ENCODE measurements around the gene SUPT4H1.

The SUPT4H1 gene

DNA sequence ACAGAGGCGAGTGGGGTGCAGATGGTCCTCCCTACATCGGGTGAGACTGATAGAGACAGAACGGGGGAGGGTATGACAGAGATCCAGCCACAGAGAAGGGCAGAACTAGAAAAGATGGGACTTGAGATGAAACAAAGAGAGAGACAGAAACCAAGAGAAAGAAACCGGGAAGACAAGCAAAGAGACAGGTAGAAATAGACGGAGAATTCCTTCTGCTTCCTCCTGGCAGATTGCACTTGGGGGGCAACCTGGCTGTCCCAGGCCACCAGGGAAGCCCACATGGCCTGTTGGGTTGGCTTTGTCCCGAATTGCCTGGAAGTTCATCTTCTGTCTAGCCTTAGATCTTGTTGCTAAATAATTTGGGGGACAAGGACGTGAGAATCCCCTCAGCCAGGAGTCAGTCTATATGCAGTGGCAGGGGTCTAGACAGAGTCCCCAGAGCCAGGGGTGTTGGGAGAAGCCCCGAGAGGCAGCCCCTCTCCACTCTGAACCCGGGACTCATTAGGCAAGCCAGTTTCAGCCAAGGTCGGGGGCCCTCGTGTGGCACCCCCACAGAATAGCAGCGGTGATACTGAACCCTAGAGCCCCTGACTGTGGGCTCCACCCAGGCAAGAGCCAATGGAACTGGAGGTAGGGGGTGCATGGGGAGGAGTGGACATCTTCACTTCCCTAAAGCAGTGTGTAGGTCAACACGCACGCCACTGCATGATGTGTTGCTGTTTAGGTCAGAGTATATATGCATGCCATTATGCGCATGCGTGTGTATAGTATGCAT is 22.8 kb downstream of the SUPT4H1 start:
- DNase-seq (ENCODE audit: low spot score): no peak

DNA sequence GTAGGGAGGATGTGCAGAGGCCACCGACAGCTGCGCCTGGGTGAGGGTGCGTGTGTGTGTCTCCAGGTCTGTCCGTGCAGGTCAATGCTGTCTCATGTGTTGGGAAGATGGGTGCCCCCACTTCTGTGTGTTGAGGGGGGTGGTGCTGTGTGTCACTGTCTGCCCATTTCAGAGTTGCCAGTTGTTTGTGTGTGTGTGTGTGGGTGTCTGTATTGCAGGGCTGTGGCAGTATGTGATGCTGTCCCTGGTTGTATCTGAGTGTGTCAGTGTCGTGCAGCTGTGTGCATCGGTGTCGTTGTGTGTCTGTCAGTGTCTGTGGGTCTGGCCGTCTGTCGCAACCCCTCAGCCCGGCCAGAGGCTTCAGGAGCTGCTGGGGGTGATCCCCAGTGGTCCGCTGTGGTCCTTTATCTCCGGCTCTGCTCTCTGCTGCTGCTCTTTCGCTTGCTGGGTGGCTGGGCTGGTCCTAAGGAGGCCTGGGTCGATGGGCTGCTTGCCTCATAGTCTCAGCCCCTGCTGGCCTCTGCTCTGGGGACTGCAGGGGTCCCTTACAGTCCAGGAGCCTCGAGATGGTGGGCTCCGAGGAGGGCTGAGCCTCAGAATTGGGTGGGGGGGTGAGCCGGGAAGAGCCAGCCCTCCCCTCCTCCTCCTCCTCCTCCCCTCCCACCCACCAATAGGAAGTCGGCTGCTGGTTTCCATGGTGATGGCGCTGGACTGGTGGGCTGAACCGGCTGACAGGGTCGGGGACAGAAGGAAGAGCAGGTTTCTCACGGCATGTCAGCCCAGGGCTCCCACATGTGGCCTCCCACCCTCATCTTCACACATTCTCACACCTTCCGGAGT is 23.6 kb downstream of the SUPT4H1 start, which contains the start of gene TSPOAP1:
Gene TSPOAP1, minus strand, starts transcription at position 601 of the 840 bp plus-strand sequence. CDS start 875 bp downstream, outside the sequence.
- no peak for DNase-seq (ENCODE audit: low spot score)

DNA sequence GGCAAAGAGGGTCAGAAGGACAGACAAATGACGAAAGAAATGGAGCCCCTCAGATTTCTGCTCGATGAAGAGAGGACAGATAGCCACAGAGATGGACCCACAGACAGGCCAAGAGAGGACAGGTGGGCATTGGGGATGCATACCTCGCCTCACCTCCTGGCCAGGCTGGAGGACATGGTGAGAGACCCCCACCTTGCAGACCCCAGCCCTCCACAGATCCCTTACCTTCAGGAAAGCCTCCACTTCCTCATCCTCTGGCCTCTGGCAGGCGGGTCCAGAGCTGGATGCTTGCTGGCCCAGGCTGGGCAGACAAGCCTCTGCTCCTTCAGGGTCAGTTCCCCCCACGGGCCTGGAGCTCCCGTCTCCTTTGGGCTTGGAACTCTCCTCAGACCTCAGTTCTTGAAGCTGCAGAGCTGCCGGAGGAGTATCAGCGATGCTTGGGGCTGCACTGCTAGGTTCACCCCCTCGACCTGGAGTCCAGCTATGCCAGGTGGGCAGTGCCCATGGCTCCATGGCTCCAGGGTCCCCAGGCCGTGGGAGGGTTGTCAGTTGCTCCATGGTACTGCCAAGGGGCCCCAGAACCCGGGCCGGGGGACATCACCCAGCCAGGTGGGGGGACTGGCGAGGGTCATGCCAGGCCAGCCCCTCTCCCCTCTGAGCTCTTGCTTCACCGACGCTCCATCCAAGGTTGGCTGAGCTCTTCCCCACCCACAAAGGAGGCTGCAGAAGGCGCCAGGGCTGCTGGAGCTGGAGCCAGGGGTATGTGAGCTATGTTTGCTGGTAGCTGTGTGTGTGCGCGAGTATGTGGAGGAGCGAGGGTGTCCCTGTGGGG is 24.4 kb downstream of the SUPT4H1 start:
- DNase-seq (ENCODE audit: low spot score): no peak

DNA sequence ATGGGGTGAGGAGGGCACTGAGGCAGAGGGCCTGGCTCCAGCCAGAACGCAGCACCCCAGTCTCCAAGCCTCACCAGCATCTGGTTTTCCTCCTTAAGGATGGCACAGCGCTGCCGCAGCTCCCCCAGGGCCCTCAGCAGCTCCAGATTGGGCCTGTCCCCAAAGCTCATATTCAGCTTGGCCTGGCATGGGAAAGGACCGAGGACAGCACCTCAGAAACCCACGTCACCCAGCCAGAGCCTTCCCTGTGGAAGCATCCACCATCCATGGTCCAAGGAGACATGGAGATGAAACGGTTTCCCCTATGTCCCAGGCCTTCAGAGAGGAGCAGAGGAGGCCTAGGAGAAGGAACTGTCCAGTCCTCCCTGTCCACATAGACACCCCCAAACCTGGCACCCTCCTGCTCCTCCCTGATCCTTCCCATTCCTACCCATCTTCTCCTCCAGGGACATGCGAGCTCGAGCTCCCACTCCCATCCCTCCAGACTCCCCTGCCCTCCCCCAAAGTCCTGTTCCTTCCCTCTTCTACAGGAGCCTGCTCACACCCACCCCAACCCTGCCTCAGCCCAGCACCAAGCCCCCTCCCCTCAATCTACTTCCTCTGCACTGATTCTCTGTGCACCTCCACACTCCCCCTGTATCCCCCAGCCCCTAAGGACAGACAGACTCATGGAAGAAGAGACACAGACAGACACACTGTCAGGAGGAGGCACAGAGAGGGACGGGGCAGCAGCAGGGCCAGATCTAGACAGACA is 25.2 kb downstream of the SUPT4H1 start:
- no peak for DNase-seq (ENCODE audit: low spot score)

DNA sequence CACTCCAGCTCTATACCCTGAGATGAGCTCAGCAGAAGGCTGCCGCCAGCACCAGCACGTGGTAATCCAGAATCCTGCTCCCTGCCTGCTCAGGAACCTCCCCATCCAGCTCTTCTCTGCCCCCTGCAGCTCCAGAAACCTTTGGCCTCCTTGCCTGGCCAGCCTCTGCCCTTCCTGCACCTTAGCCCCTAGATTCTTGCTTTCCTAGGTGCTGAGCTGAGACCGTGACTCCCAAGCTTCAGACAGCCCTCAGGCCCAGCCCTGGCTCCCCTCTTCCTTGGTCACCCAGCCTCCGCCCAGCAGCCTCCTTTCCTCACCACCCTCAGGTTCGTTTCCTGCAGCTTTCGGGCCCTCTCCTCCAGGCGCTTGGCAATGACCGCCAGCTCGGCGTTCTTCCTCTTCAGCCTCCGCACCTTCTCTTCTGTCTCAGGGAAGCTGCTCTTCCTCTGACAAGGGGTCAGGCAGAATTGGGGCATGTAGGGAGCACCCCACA is 26.0 kb downstream of the SUPT4H1 start:
- no peak for DNase-seq (ENCODE audit: low spot score)

DNA sequence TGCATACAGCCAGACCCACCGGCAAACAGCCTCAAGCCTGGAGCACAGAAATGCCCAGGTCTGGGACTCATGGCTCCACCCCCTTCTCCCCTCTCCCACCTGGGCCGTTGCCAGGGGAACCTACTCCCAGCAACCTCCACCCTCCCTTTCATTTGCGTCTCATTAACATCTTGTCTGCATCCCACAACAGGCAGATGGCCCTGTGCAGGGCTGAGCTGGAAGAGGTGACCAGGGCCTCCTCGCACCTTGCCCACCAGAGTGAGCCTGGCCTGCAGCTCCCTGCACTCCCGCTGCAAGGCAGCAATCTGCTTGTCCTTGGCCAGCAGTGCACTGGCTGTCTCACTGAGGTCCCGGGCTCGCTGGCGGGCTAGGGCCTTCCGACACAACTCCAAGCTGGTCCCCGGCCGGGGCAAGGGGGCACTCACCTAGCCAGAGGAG is 26.7 kb downstream of the SUPT4H1 start:
- DNase-seq (ENCODE audit: low spot score): no peak

DNA sequence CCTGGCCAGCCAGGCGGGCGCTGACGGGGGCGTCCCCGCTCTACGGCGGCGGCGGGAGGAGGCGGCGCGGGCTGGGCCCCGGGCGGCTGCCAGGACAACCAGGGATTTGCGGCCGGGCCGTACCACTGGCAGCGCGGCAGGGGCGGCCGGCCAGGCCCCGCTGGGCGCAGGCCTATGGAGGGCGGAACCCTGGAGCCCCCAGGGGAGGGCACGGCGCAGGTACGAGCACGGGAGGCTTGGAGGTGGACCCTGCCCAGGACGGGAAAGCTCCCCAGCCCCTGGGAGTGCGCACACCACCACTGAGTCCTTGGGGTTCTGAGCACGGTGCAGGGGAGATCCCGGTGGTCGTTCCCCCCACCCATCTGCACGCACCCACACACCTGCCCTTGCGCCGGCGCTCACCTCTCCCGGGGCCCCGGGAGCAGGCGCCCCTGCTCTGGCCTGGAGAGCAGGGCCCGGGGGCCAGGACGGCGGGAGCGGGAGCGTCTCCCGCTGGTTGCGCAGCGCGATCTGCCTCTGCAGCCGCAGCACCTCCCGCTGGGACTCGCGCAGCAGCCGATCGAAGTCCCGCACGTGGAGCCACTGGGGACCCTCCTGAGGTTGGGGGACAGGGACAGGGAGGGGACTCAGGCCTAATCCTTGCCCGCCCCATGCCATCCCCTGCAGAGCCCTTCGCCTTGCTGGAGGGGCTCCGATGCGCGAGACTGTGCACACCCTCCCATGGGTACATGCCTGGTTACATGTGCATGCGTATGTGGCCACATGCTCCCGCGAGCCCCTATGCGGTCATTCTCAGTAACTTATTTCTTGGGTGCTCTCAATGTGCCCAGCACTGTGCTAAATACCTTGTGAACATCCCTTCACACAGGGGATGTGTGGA is 27.4 kb downstream of the SUPT4H1 start:
- DNase-seq (ENCODE audit: low spot score): peak; percentile 26

DNA sequence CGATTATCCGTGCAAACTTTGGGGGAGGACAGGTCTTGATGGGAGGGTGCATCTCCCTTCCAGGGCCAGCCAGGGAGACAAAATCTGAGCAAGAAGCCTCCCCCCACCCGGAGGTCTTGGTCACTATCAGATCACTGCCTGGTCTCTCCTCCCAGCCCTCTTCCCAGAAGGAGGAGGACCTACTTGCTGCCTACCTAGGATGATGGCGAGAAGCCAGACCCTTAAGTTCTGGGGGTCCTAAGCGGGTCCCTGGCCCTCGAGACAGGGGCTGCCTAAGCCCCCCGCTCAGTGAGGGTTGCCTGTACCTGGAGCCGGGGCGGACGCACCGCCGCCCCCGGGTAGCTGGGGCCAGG is 28.0 kb downstream of the SUPT4H1 start:
- DNase-seq (ENCODE audit: low spot score): no peak

DNA sequence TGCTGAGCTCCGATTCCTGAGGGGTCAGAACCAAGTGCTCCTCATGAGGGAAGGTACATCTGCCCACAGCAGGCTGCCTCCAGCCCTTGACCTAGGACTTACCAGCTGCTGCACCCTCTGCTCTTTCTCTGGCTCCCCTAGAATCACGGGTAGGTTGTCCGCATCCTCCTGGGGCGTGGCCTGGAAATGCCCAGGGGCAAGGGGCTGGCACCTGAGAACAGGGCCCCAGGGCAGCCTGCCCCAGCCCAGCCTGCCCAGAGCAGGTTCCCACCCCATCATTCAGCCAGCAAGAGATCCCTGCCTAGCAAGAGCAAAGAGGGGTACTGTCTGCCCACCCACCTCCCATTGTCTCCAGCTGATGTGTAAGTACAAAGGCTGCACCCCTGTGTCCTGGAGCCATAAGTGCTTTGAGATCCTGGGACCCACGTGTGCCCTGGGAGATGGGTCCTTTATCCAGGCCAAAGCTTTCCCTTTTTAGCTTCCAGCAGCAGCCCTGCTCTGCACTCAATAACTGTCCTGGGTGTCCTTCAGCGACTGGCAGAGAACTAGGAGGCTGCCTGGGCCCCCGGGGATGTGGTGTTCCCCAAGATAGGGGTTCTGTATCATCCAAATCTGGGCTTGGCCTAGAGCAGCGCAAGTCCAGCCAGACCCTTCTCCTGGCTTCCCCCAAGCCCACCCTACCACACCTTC is 28.5 kb downstream of the SUPT4H1 start:
- no peak for DNase-seq (ENCODE audit: low spot score)

DNA sequence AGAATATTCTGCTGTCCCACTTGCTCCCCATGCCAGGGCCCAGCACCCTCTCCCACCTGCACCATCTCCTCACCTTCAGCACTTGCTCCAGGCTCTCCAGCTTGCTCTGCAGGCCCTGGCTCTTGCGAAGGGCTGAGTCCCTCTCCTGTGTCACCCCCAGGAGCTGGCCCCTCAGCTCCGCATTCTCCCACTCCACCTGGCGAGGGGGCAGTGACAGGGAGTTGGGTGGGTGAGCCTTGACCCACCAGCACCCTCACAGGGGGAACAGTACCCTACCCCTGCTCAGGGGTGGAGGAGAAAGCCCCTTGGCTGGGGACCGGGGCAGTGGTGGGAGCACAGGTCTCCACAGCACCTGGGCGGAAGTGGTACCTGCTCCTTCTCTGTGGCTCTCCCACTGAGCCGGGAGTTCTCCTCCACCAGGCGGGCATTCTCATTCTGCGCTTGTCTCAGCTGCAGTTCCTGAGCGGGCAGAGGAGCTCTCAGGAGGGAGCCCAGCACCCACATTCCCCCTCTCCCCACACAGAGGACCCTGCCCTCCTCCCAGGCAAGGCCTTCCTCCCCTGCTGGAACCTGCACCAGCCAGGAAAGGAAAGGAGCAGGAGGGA is 29.3 kb downstream of the SUPT4H1 start:
- no peak for DNase-seq (ENCODE audit: low spot score)

DNA sequence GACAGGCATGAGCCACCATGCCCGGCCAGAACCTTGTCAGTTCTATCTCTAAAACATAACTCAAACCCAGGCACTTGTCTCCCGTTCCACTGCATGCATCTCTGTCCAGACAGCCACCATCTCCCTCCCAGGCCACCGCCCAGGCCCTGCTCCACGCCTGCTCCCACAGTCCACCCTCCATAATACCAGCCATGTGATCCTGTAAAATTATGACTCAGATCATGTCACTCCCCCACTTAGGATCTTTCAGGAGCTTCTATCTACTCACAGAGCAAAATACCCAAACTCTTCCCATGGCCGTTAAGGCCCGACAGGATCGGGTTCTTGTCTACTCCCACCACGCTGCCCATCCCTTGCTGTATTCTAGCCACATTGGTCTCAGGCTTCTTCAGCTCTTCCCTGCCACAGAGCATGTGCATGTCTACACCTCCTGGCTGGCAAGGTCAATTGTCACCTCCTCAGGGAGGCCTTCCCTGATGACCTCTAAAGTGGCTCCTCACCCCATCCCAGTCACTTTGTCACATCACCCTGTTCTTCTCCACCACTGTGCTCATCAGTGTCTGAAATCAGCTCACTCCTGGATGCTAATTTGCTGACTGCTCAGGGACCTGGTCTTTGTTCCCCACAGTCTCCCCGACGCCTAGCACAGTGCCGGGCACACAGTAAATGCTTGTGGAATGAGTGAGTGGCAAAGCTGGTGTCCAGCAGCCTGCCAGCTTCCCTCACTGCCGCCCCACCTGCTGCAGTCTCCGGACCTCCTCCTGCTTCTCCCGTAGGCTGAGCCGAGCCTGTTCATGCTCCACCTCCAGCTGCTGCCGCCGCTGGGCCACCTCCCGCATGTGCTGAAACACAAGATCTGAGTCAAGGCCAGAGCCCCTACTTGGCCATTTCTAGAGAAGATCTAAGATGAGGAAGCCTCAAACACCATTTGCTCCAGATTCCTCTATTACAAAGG is 30.2 kb downstream of the SUPT4H1 start:
- no peak for DNase-seq (ENCODE audit: low spot score)

DNA sequence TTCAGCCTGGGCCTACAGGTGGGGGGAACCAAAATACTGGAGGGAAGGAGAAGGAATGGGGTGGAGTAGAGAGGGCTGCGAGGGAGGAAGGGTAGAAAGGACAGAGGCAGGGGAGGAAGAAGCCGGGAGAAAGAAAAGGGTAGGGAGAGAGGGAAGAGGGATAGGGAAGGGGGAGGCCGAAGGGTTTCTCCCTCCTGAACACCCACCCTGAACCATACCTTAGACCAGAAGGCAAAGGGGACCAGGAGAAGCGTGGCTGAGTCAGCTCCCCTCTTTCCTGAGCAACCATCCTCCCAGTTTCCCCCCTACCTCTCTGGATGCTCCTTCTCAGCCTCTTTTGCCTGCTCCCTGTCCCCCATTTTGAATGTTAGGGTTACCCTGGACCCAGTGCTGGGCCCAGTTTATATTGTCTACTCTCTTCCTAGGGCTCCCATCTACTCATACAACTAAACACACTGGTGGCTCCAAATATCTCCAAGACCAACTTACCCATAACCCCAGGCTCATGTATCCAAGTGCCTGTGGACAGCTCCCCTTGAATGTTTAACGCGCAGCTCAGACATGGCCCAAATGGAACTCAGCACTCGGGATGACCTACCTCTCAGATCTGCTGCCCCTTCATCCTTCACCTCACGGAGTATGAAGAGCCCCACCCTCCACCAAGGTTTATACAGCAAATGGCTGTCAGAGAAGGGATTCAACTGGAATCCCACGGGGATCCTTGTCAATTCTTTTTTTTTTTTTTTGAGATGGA is 31.3 kb downstream of the SUPT4H1 start:
- DNase-seq (ENCODE audit: low spot score): no peak

DNA sequence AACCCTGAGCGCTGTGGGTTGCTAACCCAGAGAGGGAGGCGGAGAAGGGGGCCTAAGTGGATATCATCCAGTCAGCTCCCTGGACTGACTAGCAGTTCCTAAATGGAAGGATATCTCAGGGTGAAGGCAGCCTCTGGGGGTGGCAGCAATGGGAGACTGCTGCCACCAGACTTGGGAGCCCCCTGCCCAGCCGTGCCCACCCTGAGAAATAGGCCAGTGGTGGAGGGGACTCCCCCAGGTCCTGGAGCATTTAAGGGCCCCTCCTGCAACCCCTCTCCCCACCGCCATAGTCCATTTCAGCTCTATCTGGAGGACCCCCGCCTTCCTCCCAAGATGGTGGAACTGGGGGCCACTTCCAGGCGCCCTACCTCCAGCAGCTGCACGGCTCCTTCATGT is 31.8 kb downstream of the SUPT4H1 start:
- DNase-seq (ENCODE audit: low spot score): no peak

DNA sequence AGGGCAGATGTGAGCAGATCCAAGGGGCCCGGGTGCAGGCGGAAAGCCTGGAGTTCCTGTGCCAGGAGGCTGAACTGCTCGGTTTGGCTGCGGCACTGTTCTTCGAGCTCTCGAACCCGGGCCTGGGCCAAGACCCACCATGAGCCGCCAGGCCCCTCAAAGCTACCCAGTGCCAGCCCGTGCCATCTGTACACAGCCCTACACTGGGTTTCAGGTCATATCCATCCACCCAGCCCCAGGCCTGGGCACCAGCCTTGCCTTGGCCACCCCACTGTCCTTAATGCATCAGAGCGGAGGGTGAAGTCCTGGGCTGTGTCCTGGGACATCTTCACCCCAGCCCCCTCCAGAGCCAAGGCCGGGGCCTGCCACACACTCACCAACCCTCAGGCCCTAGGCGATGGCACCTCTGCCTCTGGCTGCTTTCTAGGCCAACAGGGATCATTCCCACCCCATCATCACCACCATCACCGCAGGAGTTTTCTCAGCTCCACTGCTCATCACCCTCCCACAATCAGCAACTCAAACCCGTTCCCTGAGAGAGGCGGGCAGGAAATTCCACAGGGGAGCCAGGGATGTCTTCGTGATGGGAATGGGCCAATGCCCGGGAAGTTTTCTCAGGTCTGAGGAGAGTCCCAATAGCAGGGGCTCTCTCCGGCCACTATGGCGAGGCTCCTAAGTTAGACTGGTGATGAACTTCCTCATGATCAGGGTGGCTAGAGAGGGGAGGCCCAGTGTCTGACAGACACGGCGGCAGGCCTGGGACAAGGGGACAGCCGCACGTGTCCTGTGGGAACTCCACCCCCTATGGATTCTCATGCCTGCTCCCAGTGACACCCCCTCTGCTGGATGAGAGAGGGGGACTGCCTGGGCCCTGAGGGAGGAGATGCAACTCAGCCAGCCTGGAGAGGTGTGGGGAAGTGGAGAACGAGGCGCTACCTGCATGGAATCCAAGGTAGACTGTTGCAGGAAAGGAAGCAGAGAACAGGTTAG is 32.5 kb downstream of the SUPT4H1 start:
- DNase-seq (ENCODE audit: low spot score): no peak

DNA sequence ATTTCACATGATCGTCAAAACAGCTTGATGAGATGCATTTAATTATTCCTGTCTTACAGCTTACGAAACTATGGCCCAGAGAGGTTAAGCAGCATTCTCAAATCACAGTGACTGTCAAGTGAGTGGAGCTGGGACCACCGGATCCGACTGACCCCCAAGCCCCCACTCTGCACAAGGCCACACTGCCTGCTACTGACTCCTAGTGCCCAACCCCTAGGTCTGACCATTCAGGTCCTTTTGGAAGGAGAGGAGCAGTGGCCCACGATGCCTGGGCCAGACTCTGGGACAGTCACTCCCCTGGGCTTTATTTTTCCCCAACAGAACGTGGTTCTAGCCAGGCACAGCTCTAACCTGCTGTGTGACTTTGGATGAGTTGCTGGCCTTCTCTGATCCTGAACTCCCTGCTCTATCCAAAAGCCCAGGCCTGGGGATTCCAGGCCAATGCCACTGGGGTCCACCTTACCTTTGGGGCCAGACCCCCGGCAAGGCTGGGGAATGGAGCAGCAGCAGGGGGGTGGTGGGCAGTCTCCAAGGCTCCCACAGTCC is 33.3 kb downstream of the SUPT4H1 start:
- no peak for DNase-seq (ENCODE audit: low spot score)

DNA sequence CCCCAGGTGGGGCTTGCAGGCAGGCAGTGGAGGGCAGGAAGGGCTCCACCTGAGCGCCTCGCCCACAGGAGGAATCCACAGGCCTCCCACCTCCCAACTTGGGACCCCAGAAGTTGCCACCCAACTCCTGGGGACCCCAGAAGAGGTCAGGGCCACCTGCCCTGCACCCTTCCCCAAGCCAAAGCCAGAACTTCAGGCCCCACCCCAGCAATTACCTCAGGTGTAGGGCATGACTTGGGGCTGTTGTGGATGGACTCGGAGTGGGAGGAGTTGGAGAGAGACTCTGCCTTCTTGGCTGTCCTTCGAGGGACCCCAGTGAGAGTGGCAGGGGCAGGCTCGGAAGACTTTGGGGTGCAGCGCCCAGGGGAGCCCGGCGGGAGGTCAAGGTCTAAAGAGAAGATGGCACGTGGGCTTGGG is 33.9 kb downstream of the SUPT4H1 start:
- DNase-seq (ENCODE audit: low spot score): no peak

Data from kidney tubule cell (primary cell).